ENCODE measurements around the gene CTTNBP2.

CTTNBP2 gene

GRCh38 chr7:117871778-117872538 lies 1.3 kb downstream of the CTTNBP2 start:
- DNase-seq, result peak; percentile 40 to 58 (median 47)

- no peak for DNase-seq
Measured at GRCh38 chr7:117871401-117871777, 1.9 kb downstream of the CTTNBP2 start.

GRCh38 chr7:117870448-117871130 lies 2.7 kb downstream of the CTTNBP2 start:
- no peak for DNase-seq

GRCh38 chr7:117869374-117869773 lies 3.9 kb downstream of the CTTNBP2 start:
- no peak for DNase-seq

- DNase-seq, result no peak
Measured at GRCh38 chr7:117863618-117864017, 9.6 kb downstream of the CTTNBP2 start.

- no peak for DNase-seq
Measured at GRCh38 chr7:117862378-117862777, 10.9 kb downstream of the CTTNBP2 start.

- no peak for DNase-seq
Measured at GRCh38 chr7:117859246-117859812, 13.9 kb downstream of the CTTNBP2 start.

GRCh38 chr7:117858712-117859111 lies 14.5 kb downstream of the CTTNBP2 start:
- DNase-seq, result no peak

- DNase-seq, result no peak
Measured at GRCh38 chr7:117857718-117858117, 15.5 kb downstream of the CTTNBP2 start.

GRCh38 chr7:117856196-117856595 lies 17.0 kb downstream of the CTTNBP2 start:
- no peak for DNase-seq

GRCh38 chr7:117854186-117854585 lies 19.1 kb downstream of the CTTNBP2 start:
- DNase-seq, result no peak

GRCh38 chr7:117848941-117849340 lies 24.3 kb downstream of the CTTNBP2 start:
- no peak for DNase-seq

- DNase-seq, result no peak
Measured at GRCh38 chr7:117844678-117845077, 28.6 kb downstream of the CTTNBP2 start.

- no peak for DNase-seq
Measured at GRCh38 chr7:117841611-117842010, 31.6 kb downstream of the CTTNBP2 start.

GRCh38 chr7:117841011-117841410 lies 32.2 kb downstream of the CTTNBP2 start:
- DNase-seq, result no peak

- no peak for DNase-seq
Measured at GRCh38 chr7:117839507-117839906, 33.7 kb downstream of the CTTNBP2 start.

GRCh38 chr7:117837841-117838240 lies 35.4 kb downstream of the CTTNBP2 start:
- DNase-seq, result no peak

- DNase-seq, result no peak
Measured at GRCh38 chr7:117835016-117835664, 38.1 kb downstream of the CTTNBP2 start.

GRCh38 chr7:117830422-117830954 lies 42.8 kb downstream of the CTTNBP2 start:
- peak in 2 of 3 donors; percentile 38 to 40 for DNase-seq

GRCh38 chr7:117829450-117830117 lies 43.7 kb downstream of the CTTNBP2 start:
- DNase-seq, result no peak

GRCh38 chr7:117828825-117829224 lies 44.4 kb downstream of the CTTNBP2 start:
- DNase-seq, result no peak

- no peak for DNase-seq
Measured at GRCh38 chr7:117827862-117828261, 45.4 kb downstream of the CTTNBP2 start.

- peak in 2 of 3 donors; percentile 21 to 45 for DNase-seq
Measured at GRCh38 chr7:117825132-117825531, 48.1 kb downstream of the CTTNBP2 start.
